HG03045 (cell line): ENCODE measurements around the gene SDK2.

Experiments used
- ATAC-seq: cut with Tn5 transposase; IDR thresholded peaks from one replicate; pipeline ENCODE4 v1.9.1; 2021; ENCODE audit warnings: mild to moderate bottlenecking, moderate library complexity; ENCODE audit not compliant: unreplicated experiment

Gene SDK2

DNA sequence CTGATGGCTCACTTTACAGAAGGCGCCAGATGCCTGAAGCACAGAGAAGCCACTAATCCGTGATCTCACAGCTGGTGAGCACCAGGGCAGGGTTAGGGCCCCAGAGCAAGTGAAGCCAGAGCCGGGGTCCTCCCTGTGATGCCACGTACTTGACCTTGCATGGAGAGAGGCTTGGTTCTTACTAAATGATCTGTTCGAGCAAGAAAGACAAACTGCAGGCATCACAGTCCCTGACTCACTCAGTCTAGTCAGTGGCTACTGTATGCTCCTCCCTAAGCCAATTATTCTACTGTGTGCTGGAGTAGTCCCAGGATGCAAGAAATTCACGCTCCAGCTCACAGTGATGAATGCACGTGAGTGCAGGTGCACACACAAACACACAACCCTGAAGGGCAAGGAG is 55.4 kb downstream of the SDK2 start:
- ATAC-seq: no peak

- no peak for ATAC-seq
These were observed 55.9 kb downstream of the SDK2 start for GRCh38 chr17:73588301-73588846.

- no peak for ATAC-seq
These were observed 57.2 kb downstream of the SDK2 start for GRCh38 chr17:73586921-73587602.

GRCh38 chr17:73586275-73586832 is 57.9 kb downstream of the SDK2 start:
- ATAC-seq: no peak

GRCh38 chr17:73585583-73585982 is 58.7 kb downstream of the SDK2 start:
- no peak for ATAC-seq

DNA sequence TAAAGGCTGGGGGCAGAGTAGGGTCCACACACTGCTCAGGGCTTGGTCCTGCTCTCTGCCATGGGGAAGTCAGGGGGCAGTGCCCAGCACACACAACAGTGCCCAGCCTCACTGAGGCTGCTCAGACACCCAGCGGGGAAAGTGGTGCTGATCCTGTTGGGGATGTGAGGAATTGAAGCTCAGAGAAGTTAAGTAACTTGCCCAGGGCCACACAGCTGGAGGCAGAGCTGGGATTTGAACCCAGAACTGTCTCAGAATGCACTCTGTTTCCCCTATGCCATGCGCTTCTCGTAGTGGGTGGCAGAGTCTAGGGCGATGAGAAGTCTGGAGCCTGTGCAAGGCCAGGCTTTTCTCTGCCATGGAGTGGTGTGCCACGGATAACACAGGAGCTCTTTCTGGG is 59.3 kb downstream of the SDK2 start:
- ATAC-seq: no peak

DNA sequence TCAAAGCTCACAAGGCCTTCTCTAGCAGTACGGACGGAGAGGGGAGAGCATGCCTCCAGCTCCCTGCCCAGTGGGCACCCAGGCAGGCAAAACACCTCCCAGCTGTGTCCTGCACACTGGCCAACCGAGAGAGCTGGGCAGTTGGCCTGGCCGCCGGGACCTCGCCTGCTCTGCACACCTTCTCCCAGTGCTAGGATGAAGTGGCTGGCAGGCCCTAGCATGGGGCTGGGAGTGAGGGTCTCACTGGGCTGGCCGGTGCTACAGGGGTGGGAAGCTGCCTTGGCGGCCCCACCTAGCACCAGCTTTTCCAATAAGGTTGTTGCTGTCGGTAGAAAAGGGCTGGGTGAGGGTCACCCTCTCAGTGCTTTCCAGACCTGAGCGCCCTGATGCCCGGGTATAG is 60.2 kb downstream of the SDK2 start:
- ATAC-seq: no peak

- no peak for ATAC-seq
These were observed 61.4 kb downstream of the SDK2 start for GRCh38 chr17:73582821-73583220.

DNA sequence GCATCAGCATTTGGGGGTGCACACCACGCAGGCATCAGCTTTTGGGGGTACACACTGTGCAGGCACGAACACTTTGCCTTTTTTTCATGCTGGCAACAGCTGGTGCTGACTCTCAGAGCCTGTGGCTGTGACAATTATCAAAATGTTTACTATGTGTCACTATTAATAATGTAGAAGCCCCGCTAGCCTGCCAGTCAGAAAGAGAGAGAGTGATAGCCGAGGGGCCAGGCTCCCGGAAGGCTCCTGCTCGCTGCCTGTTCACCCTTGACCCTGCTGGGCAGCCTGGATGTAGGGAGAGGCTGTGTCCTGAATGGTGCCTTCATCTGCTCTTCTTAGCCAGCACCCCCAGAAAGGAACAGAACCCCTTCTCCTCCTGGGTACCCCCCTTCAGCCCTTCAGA is 61.9 kb downstream of the SDK2 start:
- ATAC-seq: no peak

- no peak for ATAC-seq
These were observed 62.9 kb downstream of the SDK2 start for GRCh38 chr17:73581379-73581778.

DNA sequence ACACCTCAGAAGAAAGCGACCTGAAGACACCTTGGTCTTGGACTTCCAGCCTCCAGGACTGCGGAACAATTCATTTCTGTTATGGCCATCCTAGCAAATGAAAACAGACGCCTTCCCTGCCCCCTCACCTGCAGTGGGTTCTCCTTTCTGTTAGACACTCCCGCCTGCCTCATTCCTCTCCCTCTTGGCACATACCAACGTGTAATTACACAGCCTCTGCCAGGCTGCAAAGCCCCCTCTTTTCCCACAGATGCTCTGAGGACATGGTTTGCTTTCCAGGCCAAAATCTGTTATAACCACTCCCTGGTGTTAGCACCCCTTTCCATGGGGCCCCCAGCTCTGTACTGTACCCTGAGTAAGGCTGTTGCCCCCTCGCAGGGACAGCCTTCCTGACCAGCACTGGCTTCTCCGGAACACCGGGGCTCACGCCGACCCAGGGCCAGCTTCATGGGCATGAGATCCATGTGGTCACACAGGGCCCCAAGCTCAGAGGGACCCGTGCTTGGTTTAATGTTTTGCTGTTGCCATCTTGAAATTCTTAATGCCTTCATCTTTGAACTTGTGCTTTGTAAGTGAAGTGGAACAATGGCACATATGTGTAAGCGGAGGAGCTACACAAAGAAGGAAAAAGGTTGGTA is 64.1 kb downstream of the SDK2 start:
- no peak for ATAC-seq

DNA sequence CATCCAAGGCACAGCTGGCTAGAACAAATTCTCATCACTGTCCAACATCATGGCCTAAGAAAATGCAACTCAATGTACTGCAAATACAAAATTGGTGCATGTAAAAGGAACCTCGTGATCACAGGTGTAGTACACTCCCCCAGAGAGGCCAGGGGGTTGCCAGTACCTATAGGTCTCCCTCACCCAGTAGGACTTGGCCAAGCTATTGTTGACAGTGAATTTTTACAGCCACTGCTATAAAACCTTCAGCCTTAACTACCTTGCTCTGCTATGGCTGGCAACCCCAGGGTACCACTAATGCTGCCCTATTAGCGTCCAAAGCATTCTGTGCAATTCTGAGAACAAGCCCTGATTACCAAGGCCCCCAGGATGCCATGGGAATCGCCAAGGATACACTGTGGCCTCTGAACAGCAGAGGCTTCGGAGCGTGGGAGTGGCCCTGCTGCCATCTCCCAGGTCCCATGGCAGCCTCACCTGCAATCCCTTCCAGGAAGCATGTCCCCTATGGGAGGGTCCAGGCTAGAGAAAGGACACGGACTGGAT is 67.6 kb downstream of the SDK2 start:
- no peak for ATAC-seq

GRCh38 chr17:73575470-73576221 is 68.6 kb downstream of the SDK2 start:
- ATAC-seq: no peak

DNA sequence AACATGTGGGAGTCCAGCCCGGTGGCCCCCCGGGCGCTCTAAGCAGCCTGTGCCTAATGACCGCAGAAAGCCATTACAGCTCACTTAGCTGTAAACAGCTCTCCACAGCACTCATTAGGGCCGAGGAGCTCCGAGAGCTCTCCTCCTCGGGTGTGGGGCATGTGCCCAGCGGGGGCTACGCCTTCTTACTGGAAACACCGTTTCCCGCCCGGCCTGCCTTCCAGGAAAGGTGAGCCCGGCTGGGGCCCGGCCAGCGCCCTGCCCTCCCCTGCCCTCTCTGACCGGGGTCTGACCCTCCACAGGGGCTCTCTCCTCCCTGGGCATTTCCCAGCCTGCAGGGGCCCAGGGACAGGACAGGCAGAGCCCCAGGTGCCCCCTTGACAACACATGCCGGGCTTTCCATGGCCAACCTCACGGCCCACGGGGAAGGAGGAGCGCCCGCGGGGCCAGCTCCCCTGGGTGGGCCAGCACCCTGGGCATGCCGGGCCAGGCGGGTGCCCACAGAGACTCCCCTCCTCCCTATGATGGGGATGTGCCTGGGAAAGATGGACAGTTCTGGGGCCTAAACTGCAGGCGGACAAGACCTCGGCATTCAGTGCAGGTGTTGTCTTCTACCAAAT is 72.6 kb downstream of the SDK2 start:
- ATAC-seq: no peak

DNA sequence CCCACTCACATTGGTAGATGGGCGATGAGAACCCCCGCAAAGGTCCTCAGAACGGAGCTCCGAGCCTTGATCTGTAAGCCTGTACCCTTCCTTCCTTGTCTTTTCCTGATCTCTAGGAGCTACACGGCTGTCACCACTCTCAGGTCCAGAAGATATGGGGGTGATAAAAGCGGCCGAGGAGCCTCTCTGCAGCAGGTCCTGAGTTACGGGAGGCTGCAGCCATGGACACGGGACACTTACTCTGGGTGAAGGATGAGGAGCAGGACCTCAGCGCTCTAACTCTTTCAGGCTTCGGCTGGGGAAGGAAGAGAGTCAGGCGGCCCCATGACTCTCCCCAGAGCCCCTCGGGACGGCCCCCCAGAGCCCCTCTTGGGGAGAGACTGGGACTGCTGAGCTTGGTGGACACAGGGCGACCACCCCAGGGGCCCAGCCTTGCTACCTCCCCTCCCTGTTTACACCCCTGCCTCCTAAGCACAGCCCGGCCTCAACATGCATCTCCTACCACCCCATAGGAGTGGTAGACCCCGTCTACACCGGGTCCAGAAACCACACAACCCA is 74.4 kb downstream of the SDK2 start:
- ATAC-seq: no peak

DNA sequence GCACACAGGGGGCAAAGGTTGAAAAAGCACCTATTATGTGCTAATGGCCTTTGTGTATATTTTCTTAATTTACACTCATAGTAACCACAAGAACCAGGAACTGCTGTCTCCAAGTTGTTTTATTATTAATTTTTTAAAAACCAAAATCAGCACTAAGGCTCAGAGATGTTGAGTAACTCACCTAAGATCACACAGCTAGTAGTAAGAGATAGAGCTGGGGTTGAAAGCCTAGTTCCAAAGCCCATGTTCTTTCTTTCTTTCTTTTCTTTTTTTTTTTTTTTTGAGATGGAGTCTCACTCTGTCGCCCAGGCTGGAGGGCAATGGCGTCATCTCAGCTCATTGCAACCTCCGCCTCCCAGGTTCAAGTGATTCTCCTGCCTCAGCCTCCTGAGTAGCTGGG is 75.3 kb downstream of the SDK2 start:
- no peak for ATAC-seq

DNA sequence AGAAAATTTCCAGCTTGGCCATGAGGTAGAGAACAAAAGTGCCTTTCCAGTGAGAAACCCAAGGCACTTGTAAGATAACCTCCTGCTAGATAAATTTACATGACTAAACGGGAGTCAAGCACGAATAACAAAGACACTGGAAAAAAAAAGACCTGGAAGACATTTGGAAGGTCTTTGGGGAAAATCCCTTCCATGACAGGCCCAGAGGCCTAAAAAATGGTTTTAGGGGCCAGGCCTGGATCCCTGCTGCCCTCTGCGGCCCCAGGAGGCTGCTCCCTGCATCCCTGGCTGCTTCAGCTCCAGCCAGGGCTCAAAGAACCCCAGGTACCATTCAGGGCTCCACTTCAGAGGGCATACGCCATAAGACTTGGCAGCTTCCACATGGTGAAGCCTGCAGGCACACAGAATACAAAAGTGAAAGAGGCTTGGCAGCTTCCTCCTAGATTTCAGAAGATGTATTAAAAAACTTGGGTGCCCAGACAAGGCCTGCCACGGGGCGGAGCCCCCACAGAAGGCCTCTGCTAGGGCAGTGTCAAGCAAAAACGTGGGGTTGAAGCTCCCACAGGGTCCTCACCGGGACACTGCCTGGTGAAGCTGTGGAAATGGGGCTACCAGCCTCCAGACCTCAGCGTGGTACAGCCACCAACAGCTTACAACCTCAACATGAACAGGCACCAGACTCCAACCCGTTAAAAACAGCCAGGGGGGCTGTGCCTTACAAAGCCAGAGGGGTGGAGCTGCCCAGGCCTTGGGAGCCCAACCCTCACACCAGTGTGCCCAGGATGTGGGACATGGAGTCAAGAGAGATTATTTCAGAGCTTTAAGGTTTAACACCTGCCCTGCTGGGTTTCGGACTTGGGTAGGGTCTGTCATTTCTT is 77.1 kb downstream of the SDK2 start:
- no peak for ATAC-seq

GRCh38 chr17:73564843-73565242 is 79.4 kb downstream of the SDK2 start:
- no peak for ATAC-seq

- no peak for ATAC-seq
These were observed 81.3 kb downstream of the SDK2 start for GRCh38 chr17:73562896-73563295.

GRCh38 chr17:73561111-73561510 is 83.1 kb downstream of the SDK2 start:
- no peak for ATAC-seq
